H9 (cell line): Measurements from ENCODE around the gene AFAP1. TPM values are rescaled to one million over a fixed set of nuclear protein-coding genes. Genes with fewer than 3 reads are reported as not detected.
"Not testable (repeated sequence)": the region's sequence is repeated elsewhere in the genome, so short reads cannot be mapped to it uniquely, and the experiment has no call there.

Experiments
- DNase-seq: peaks from one replicate; pipeline ENCODE4 v3.0.0-alpha.2; 2017
- H2AFZ ChIP-seq: one replicate; pipeline ENCODE4 v1.6.1; 2013; ENCODE audit warnings: mild to moderate bottlenecking, low read length, control low read depth, moderate library complexity
- H2AK5ac ChIP-seq: 2 replicates; pipeline ENCODE4 v1.6.1; 2013; ENCODE audit warnings: low read length, control low read depth, mixed read lengths; ENCODE audit not compliant: insufficient read length
- H2BK120ac ChIP-seq: one replicate; pipeline ENCODE4 v1.6.1; 2013; ENCODE audit warnings: low read depth, mild to moderate bottlenecking, low read length, control low read depth, inconsistent platforms; ENCODE audit not compliant: poor library complexity, severe bottlenecking
- H2BK12ac ChIP-seq: 2 replicates; pipeline ENCODE4 v1.6.1; 2013; ENCODE audit warnings: low read length, control low read depth, mixed read lengths, low read depth; ENCODE audit not compliant: insufficient read length
- H2BK15ac ChIP-seq: 2 replicates; pipeline ENCODE4 v1.6.1; 2013; ENCODE audit warnings: low read depth, low read length, control low read depth
- H2BK20ac ChIP-seq: one replicate; pipeline ENCODE4 v1.6.1; 2013; ENCODE audit warnings: low read depth, mild to moderate bottlenecking, low read length, control low read depth, inconsistent platforms; ENCODE audit not compliant: poor library complexity, severe bottlenecking
- H2BK5ac ChIP-seq: 2 replicates; pipeline ENCODE4 v1.6.1; 2013; ENCODE audit warnings: low read length, control low read depth, mixed read lengths; ENCODE audit not compliant: insufficient read length
- H3K14ac ChIP-seq: 2 replicates; pipeline ENCODE4 v1.6.1; 2013; ENCODE audit warnings: low read length, control low read depth; ENCODE audit not compliant: insufficient read depth
- H3K18ac ChIP-seq: 2 replicates; pipeline ENCODE4 v1.6.1; 2013; ENCODE audit warnings: low read depth, mild to moderate bottlenecking, mixed read lengths, low read length, control low read depth; ENCODE audit not compliant: insufficient read length
- H3K23ac ChIP-seq: 2 replicates; pipeline ENCODE4 v1.6.1; 2013; ENCODE audit warnings: low read length, control low read depth, mixed read lengths, low read depth; ENCODE audit not compliant: insufficient read length
- H3K23me2 ChIP-seq: 2 replicates; pipeline ENCODE4 v1.6.1; 2013; ENCODE audit warnings: low read depth, mild to moderate bottlenecking, mixed read lengths, low read length, control low read depth; ENCODE audit not compliant: insufficient read length, poor library complexity, severe bottlenecking
- H3K27ac ChIP-seq: 2 replicates; pipeline ENCODE4 v1.5.1; 2013; ENCODE audit warnings: low read length, control low read depth, mixed read lengths, low read depth; ENCODE audit not compliant: insufficient read length
- H3K27me3 ChIP-seq: 2 replicates; pipeline ENCODE4 v1.6.1; 2013; ENCODE audit warnings: low read length, control low read depth, inconsistent platforms; ENCODE audit not compliant: insufficient read depth
- H3K4ac ChIP-seq: 2 replicates; pipeline ENCODE4 v1.6.1; 2013; ENCODE audit warnings: low read depth, mild to moderate bottlenecking, control low read depth, inconsistent platforms, low read length, moderate library complexity
- H3K4me1 ChIP-seq: 2 replicates; pipeline ENCODE4 v1.6.1; 2013; ENCODE audit warnings: low read length, control low read depth, inconsistent platforms; ENCODE audit not compliant: insufficient read depth
- H3K4me2 ChIP-seq: 2 replicates; pipeline ENCODE4 v1.6.1; 2013; ENCODE audit warnings: low read length, control low read depth, mixed read lengths; ENCODE audit not compliant: insufficient read length, insufficient read depth
- H3K56ac ChIP-seq: 2 replicates; pipeline ENCODE4 v1.6.1; 2013; ENCODE audit warnings: low read depth, mild to moderate bottlenecking, mixed read lengths, low read length, control low read depth; ENCODE audit not compliant: insufficient read length
- H3K79me1 ChIP-seq: 2 replicates; pipeline ENCODE4 v1.6.1; 2013; ENCODE audit warnings: low read depth, mild to moderate bottlenecking, moderate library complexity, low read length, control low read depth, inconsistent platforms; ENCODE audit not compliant: insufficient read depth, poor library complexity, severe bottlenecking
- H3K79me2 ChIP-seq: 2 replicates; pipeline ENCODE4 v1.6.1; 2013; ENCODE audit warnings: low read length, control low read depth, inconsistent platforms; ENCODE audit not compliant: insufficient read depth
- H3K9ac ChIP-seq: 2 replicates; pipeline ENCODE4 v1.6.1; 2013; ENCODE audit warnings: low read length, control low read depth, mixed read lengths; ENCODE audit not compliant: insufficient read length; ENCODE audit errors: extremely low read depth
- H3K9me3 ChIP-seq: one replicate; pipeline ENCODE4 v1.6.1; 2013; ENCODE audit warnings: low read depth, low read length, inconsistent platforms; ENCODE audit not compliant: control insufficient read depth
- H3T11ph ChIP-seq: one replicate; pipeline ENCODE4 v1.6.1; 2013; ENCODE audit warnings: mild to moderate bottlenecking, low read length, control low read depth, inconsistent platforms
- H4K20me1 ChIP-seq: one replicate; pipeline ENCODE4 v1.6.1; 2013; ENCODE audit not compliant: control insufficient read depth, insufficient read length, insufficient read depth
- H4K5ac ChIP-seq: 2 replicates; pipeline ENCODE4 v1.6.1; 2013; ENCODE audit warnings: low read depth, mild to moderate bottlenecking, mixed read lengths, low read length, control low read depth; ENCODE audit not compliant: insufficient read length
- H4K8ac ChIP-seq: replicated peaks from 2 replicates; pipeline ENCODE4 v1.6.1; 2013; ENCODE audit warnings: low read length, control low read depth, mixed read lengths, low read depth; ENCODE audit not compliant: insufficient read length
- H4K91ac ChIP-seq: 2 replicates; pipeline ENCODE4 v1.6.1; 2013; ENCODE audit warnings: low read depth, mild to moderate bottlenecking, moderate library complexity, mixed read lengths, low read length, control low read depth; ENCODE audit not compliant: insufficient read length
- H3K27ac Mint-ChIP-seq, 3 experiments: 2 replicates in 2 of 3; 3 replicates in 1 of 3; pipeline ENCODE4 v1.8.0; 2020 to 2021; ENCODE audit warnings: mixed read lengths in 3 of 3, mild to moderate bottlenecking in 1 of 3, moderate library complexity in 1 of 3
- H3K27me3 Mint-ChIP-seq: 2 replicates; pipeline ENCODE4 v1.8.0; 2021; ENCODE audit warnings: low read depth, mild to moderate bottlenecking, moderate library complexity, mixed read lengths
- H3K36me3 Mint-ChIP-seq, 3 experiments: 2 replicates in 2 of 3; 3 replicates in 1 of 3; pipeline ENCODE4 v1.8.0; 2020 to 2021; ENCODE audit warnings: low read depth in 3 of 3, mixed read lengths in 3 of 3; ENCODE audit not compliant: insufficient read depth in 1 of 3
- H3K4me1 Mint-ChIP-seq, 2 experiments: 2 replicates each; pipeline ENCODE4 v1.8.0; 2020; ENCODE audit warnings: mixed read lengths in 2 of 2
- H3K4me3 Mint-ChIP-seq, 2 experiments: 2 replicates in 1 of 2; 3 replicates in 1 of 2; pipeline ENCODE4 v1.8.0; 2020 to 2021; ENCODE audit warnings: mild to moderate bottlenecking in 2 of 2, mixed read lengths in 2 of 2, moderate library complexity in 1 of 2
- H3K9me3 Mint-ChIP-seq, 2 experiments: 2 replicates in 1 of 2; 3 replicates in 1 of 2; pipeline ENCODE4 v1.8.0; 2020; ENCODE audit warnings: mild to moderate bottlenecking in 2 of 2, mixed read lengths in 2 of 2, moderate library complexity in 1 of 2
- CTCF ChIP-seq: fragments of 200-600 bp; sonication (generic); conservative IDR thresholded peaks from 3 replicates; pipeline ENCODE4 v1.8.0; 2021; ENCODE audit warnings: antibody characterized with exemption, mild to moderate bottlenecking
- WGBS: extraction: QIAGEN DNeasy Blood & Tissue Kit; methylation state at CpG from one replicate; pipeline ENCODE4 v1.1.7; 2013; ENCODE audit warnings: missing lambda C conversion rate, low lambda C conversion rate, mixed read lengths; ENCODE audit not compliant: insufficient read length; ENCODE audit errors: extremely low coverage; 5-methylcytosine and 5-hydroxymethylcytosine counted together
- total RNA-seq: library from RNA; stranded (reverse); gene quantifications from 2 replicates; pipeline ENCODE4 v1.2.1, GENCODE V29; 2021

Gene AFAP1
- total RNA-seq, 1 experiment from 2014 or later, result 6.5 TPM

DNA sequence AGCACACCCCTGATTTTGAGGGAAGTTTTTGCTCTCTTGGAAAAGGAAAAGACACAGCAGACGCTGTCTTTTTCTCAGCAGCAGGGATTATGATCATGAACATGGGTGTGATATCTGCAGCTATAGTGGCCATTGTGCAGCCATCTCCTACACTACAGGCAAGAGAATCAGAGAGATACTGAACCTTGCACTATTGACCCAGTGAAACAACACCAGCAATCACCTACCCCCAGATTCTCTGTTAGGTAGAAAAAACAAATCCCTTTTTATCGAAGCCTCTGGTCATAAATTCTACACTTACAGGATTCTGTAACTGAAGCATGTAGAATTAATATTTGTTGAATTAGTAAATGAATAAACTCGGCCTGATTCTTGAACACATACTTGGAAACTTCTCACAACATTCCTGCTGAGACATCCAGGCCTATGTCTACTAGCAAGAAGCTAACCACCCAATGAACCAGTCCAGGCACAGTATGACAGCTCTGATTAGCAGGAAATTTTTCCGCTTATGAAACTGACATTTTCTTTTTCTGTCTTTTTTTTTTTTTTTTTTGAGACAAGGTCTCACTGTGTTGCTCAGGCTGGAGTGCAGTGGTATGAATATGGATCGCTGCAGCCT is 5.0 kb upstream of the AFAP1 start:
- no peak overlapping the region for H3K4me2 ChIP-seq
- H3K27ac ChIP-seq, result no peak overlapping the region
- WGBS, result no CpG with 5 or more reads among the region's 5 CpGs
- H3K18ac ChIP-seq, result no peak overlapping the region
- H3K79me1 ChIP-seq, result no peaks in the 10 kb centered on the region
- H3K23me2 ChIP-seq, result no peaks in the 10 kb centered on the region
- no peak overlapping the region for H2BK5ac ChIP-seq
- no peak overlapping the region for H3K14ac ChIP-seq
- no peak overlapping the region for H2BK15ac ChIP-seq
- H2BK20ac ChIP-seq, result no peak overlapping the region
- no peak overlapping the region for H2AFZ ChIP-seq
- H3K56ac ChIP-seq, result no peak overlapping the region
- no peak overlapping the region; a peak in 1 of 7 replicates for H3K27ac Mint-ChIP-seq
- DNase-seq, result no peak
- no peak overlapping the region for H3K4ac ChIP-seq
- H3K4me1 ChIP-seq, result peaks cover 6% of the 10 kb centered on the region; the same call in 1 of the 2 replicates
- H4K5ac ChIP-seq, result no peak overlapping the region
- no peaks in the 10 kb centered on the region for H3K27me3 ChIP-seq
- H3K9ac ChIP-seq, result no peak overlapping the region
- H3K27me3 Mint-ChIP-seq, result peaks cover 10% of the 10 kb centered on the region
- H2BK12ac ChIP-seq, result no peak overlapping the region
- H3K9me3 Mint-ChIP-seq, result no peaks in the 10 kb centered on the region
- no peak overlapping the region for H3K4me3 Mint-ChIP-seq
- no peak overlapping the region for H4K91ac ChIP-seq
- no peaks in the 10 kb centered on the region; the same call in 1 of the 2 replicates for H3K79me2 ChIP-seq
- no peak overlapping the region for H3K23ac ChIP-seq
- no peaks in the 10 kb centered on the region for H3K9me3 ChIP-seq
- no peak overlapping the region for H2AK5ac ChIP-seq
- H3K4me1 Mint-ChIP-seq, result peaks cover 20 to 27% of the 10 kb centered on the region in 2 experiments
- TF ChIP-seq CTCF, result no peak
- no peaks in the 10 kb centered on the region for H4K20me1 ChIP-seq
- H2BK120ac ChIP-seq, result no peak overlapping the region
- no peak overlapping the region for H3T11ph ChIP-seq
- no peaks in the 10 kb centered on the region for H3K36me3 Mint-ChIP-seq
- no peak overlapping the region for H4K8ac ChIP-seq

DNA sequence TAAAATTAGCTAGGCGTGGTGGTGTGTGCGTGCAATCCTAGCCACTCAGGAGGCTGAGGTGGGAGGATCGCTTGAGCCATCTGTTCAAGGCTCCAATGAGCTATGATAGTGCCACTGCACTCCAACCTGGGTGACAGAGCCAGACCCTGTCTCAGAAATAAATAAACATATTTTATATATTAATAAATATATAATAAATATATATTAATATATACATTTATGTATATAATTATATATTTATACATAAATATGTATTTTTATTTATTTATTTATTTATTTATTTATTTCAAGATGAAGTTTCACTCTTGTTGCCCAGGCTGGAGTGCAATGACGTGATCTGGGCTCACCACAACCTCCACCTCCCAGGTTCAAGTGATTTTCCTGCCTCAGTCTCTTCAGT is 4.0 kb upstream of the AFAP1 start:
- not testable (repeated sequence) for H4K8ac ChIP-seq
- H3K4me1 Mint-ChIP-seq, result peaks cover 20 to 27% of the 10 kb centered on the region in 2 experiments

More for the DNA sequence above, 4.0 kb upstream of the AFAP1 start:
- H3K79me1 ChIP-seq, H2AK5ac ChIP-seq, H3K14ac ChIP-seq, H3K36me3 Mint-ChIP-seq, H2AFZ ChIP-seq, H3K79me2 ChIP-seq, H2BK20ac ChIP-seq, H3K27me3 Mint-ChIP-seq, H4K20me1 ChIP-seq, H3K27ac Mint-ChIP-seq, DNase-seq, H3K9me3 Mint-ChIP-seq, H3K23me2 ChIP-seq, H4K91ac ChIP-seq, H2BK12ac ChIP-seq, H3K4me1 ChIP-seq, H3K23ac ChIP-seq, H3K9ac ChIP-seq, H2BK15ac ChIP-seq, H2BK5ac ChIP-seq, H3K27me3 ChIP-seq, H3K56ac ChIP-seq, H4K5ac ChIP-seq, H3K4me2 ChIP-seq, H3K18ac ChIP-seq, H2BK120ac ChIP-seq, H3K27ac ChIP-seq, H3K9me3 ChIP-seq, H3K4me3 Mint-ChIP-seq, H3T11ph ChIP-seq, H3K4ac ChIP-seq: not testable (repeated sequence)
- no CpG with 5 or more reads among the region's 4 CpGs for WGBS
